Neuronal stem cell (in vitro differentiated cells): ENCODE data around the gene DCUN1D2.

ENCODE experiments used
- DNase-seq: peaks from one replicate; pipeline ENCODE4 v3.0.0-alpha.2; 2013; ENCODE audit warnings: low spot score
- H2AFZ ChIP-seq: one replicate; pipeline ENCODE4 v1.6.1; 2013; ENCODE audit warnings: mild to moderate bottlenecking, low read length, inconsistent platforms
- H2AK5ac ChIP-seq: 2 replicates; pipeline ENCODE4 v1.6.1; 2013; ENCODE audit warnings: low read depth, mild to moderate bottlenecking, inconsistent platforms, low read length, moderate library complexity, mixed read lengths
- H2BK120ac ChIP-seq: 2 replicates; pipeline ENCODE4 v1.6.1; 2013; ENCODE audit warnings: low read depth, mild to moderate bottlenecking, inconsistent platforms, low read length, moderate library complexity, mixed read lengths
- H2BK12ac ChIP-seq: one replicate; pipeline ENCODE4 v1.6.1; 2013; ENCODE audit warnings: low read length, inconsistent platforms
- H2BK15ac ChIP-seq: 2 replicates; pipeline ENCODE4 v1.6.1; 2013; ENCODE audit warnings: mild to moderate bottlenecking, low read length, inconsistent platforms, mixed read lengths
- H2BK5ac ChIP-seq: one replicate; pipeline ENCODE4 v1.6.1; 2013; ENCODE audit warnings: inconsistent platforms, mild to moderate bottlenecking, low read length, moderate library complexity
- H3K14ac ChIP-seq: one replicate; pipeline ENCODE4 v1.6.1; 2013; ENCODE audit warnings: low read length, inconsistent platforms
- H3K18ac ChIP-seq: 2 replicates; pipeline ENCODE4 v1.6.1; 2013; ENCODE audit warnings: low read length, inconsistent platforms
- H3K23ac ChIP-seq: 2 replicates; pipeline ENCODE4 v1.6.1; 2013; ENCODE audit warnings: low read depth, mild to moderate bottlenecking, mixed read lengths, low read length, inconsistent platforms; ENCODE audit not compliant: poor library complexity
- H3K27ac ChIP-seq: replicated peaks from 3 replicates; pipeline ENCODE4 v1.5.1; 2013; ENCODE audit warnings: low read length, inconsistent platforms
- H3K27me3 ChIP-seq, 3 experiments: 2 replicates each; pipeline ENCODE4 v1.6.1; 2013; ENCODE audit warnings: low read length in 3 of 3, mild to moderate bottlenecking in 2 of 3, inconsistent platforms in 1 of 3, low read depth in 1 of 3, mixed read lengths in 1 of 3, moderate library complexity in 1 of 3; ENCODE audit not compliant: control insufficient read depth in 3 of 3, insufficient read depth in 3 of 3
- H3K36me3 ChIP-seq, 2 donors: replicated peaks in 1 of 2; 2 replicates each; pipeline ENCODE4 v1.6.1; 2013; ENCODE audit warnings: low read length in 2 of 2; ENCODE audit not compliant: control insufficient read depth in 2 of 2, insufficient read depth in 2 of 2
- H3K4ac ChIP-seq: 2 replicates; pipeline ENCODE4 v1.6.1; 2013; ENCODE audit warnings: inconsistent platforms, mild to moderate bottlenecking, low read length, moderate library complexity
- H3K4me1 ChIP-seq, 2 donors: 1 replicate in 1 of 2; 2 replicates in 1 of 2; pipeline ENCODE4 v1.6.1; 2013; ENCODE audit warnings: low read length in 2 of 2, low read depth in 1 of 2; ENCODE audit not compliant: control insufficient read depth in 2 of 2, insufficient read depth in 1 of 2
- H3K4me2 ChIP-seq: one replicate; pipeline ENCODE4 v1.6.1; 2013; ENCODE audit warnings: mild to moderate bottlenecking, low read length, inconsistent platforms; ENCODE audit not compliant: insufficient read depth, poor library complexity, severe bottlenecking
- H3K4me3 ChIP-seq, 2 donors: 2 replicates each; pipeline ENCODE4 v1.5.1; 2013; ENCODE audit warnings: low read length in 2 of 2, mild to moderate bottlenecking in 2 of 2, inconsistent platforms in 1 of 2, moderate library complexity in 1 of 2
- H3K79me1 ChIP-seq: one replicate; pipeline ENCODE4 v1.6.1; 2013; ENCODE audit warnings: low read depth, mild to moderate bottlenecking, inconsistent platforms, low read length, moderate library complexity
- H3K9ac ChIP-seq: one replicate; pipeline ENCODE4 v1.6.1; 2013; ENCODE audit warnings: mild to moderate bottlenecking, low read depth, low read length, inconsistent platforms; ENCODE audit not compliant: poor library complexity
- H3K9me3 ChIP-seq, 2 donors: replicated peaks in 1 of 2; 2 replicates each; pipeline versions ENCODE3 to v1.6.1; 2013; ENCODE audit warnings: low read length in 2 of 2, mild to moderate bottlenecking in 2 of 2, inconsistent platforms in 1 of 2, low read depth in 1 of 2, mixed read lengths in 1 of 2, moderate library complexity in 1 of 2; ENCODE audit not compliant: control insufficient read depth in 2 of 2, insufficient read depth in 1 of 2
- H4K8ac ChIP-seq: one replicate; pipeline ENCODE4 v1.6.1; 2013; ENCODE audit warnings: low read depth, mild to moderate bottlenecking, inconsistent platforms, low read length, moderate library complexity
- H4K91ac ChIP-seq: one replicate; pipeline ENCODE4 v1.6.1; 2013; ENCODE audit warnings: low read length, low read depth, mild to moderate bottlenecking, inconsistent platforms; ENCODE audit not compliant: poor library complexity
- WGBS, 2 donors: extraction: QIAGEN DNeasy Blood & Tissue Kit; methylation state at CpG; one replicate each; pipeline ENCODE4 v1.1.7; 2013; ENCODE audit warnings: missing lambda C conversion rate in 2 of 2, mixed read lengths in 1 of 2; ENCODE audit not compliant: insufficient read length in 2 of 2, insufficient replicate concordance in 1 of 2; ENCODE audit errors: extremely low coverage in 2 of 2; 5-methylcytosine and 5-hydroxymethylcytosine counted together

Gene DCUN1D2

GRCh38 chr13:113456116-113456702, 34.3 kb downstream of the DCUN1D2 start:
- Histone ChIP-seq H3K9ac (peak overlapping the region; percentile 53), H2BK15ac (no peak overlapping the region), H3K27me3 (no peaks in the 10 kb centered on the region), H3K36me3 (peaks cover 42 to 90% of the 10 kb centered on the region in 2 donors), H3K4me3 (peak overlapping the region in 1 of 2 donors; percentile 4), H4K8ac (no peak overlapping the region), H3K14ac (no peak overlapping the region), H3K79me1 (no peaks in the 10 kb centered on the region), H3K18ac (no peak overlapping the region), H3K27ac (no peak overlapping the region), H3K23ac (no peak overlapping the region), H2BK5ac (no peak overlapping the region), H2AFZ (no peak overlapping the region), H3K9me3 (peaks cover 0 to 2% of the 10 kb centered on the region in 2 donors), H4K91ac (no peak overlapping the region), H3K4me2 (no peak overlapping the region), H3K4me1 (peaks cover 6 to 7% of the 10 kb centered on the region in 2 donors), H2BK12ac (no peak overlapping the region), H2AK5ac (no peak overlapping the region), H3K4ac (no peak overlapping the region), H2BK120ac (no peak overlapping the region)
- no CpG with 5 or more reads among the region's 16 CpGs for WGBS, 2 donors
- DNase-seq = no peak

- H3K27ac ChIP-seq = no peak overlapping the region
These were observed 35.1 kb downstream of the DCUN1D2 start for GRCh38 chr13:113455384-113455783.

GRCh38 chr13:113454936-113455335, 35.6 kb downstream of the DCUN1D2 start:
- no peak overlapping the region for H2AFZ ChIP-seq
- H3K4me3 ChIP-seq = no peak overlapping the region
- no CpG with 5 or more reads among the region's 13 CpGs for WGBS, 2 donors
- no peaks in the 10 kb centered on the region for H3K27me3 ChIP-seq
- H4K8ac ChIP-seq = no peak overlapping the region
- H3K9ac ChIP-seq = no peak overlapping the region
- H3K27ac ChIP-seq = no peak overlapping the region
- no peak overlapping the region for H4K91ac ChIP-seq
- H3K18ac ChIP-seq = no peak overlapping the region
- no peak overlapping the region for H2BK12ac ChIP-seq
- peaks cover 0 to 2% of the 10 kb centered on the region in 2 donors for H3K9me3 ChIP-seq
- H3K14ac ChIP-seq = no peak overlapping the region
- H2AK5ac ChIP-seq = no peak overlapping the region
- no peak for DNase-seq
- peaks cover 34 to 77% of the 10 kb centered on the region in 2 donors for H3K36me3 ChIP-seq
- H2BK15ac ChIP-seq = no peak overlapping the region
- H3K79me1 ChIP-seq = no peaks in the 10 kb centered on the region
- H3K4me1 ChIP-seq = peaks cover 6 to 7% of the 10 kb centered on the region in 2 donors
- H3K4me2 ChIP-seq = no peak overlapping the region
- H3K4ac ChIP-seq = no peak overlapping the region
- H3K23ac ChIP-seq = no peak overlapping the region
- H2BK5ac ChIP-seq = no peak overlapping the region
- no peak overlapping the region for H2BK120ac ChIP-seq

More at GRCh38 chr13:113455384-113455783, 35.1 kb downstream of the DCUN1D2 start:
- no peak overlapping the region for H3K4me3 ChIP-seq
- no peak overlapping the region for H3K23ac ChIP-seq
- no peak overlapping the region for H3K9ac ChIP-seq
- peaks cover 38 to 82% of the 10 kb centered on the region in 2 donors for H3K36me3 ChIP-seq
- H3K4me1 ChIP-seq = peaks cover 6 to 7% of the 10 kb centered on the region in 2 donors
- no peak overlapping the region for H2BK15ac ChIP-seq
- no peak overlapping the region for H4K91ac ChIP-seq
- no peak overlapping the region for H2BK120ac ChIP-seq
- no peak overlapping the region for H2AK5ac ChIP-seq
- no peak overlapping the region for H3K18ac ChIP-seq
- H3K14ac ChIP-seq = no peak overlapping the region
- no peak overlapping the region for H3K4ac ChIP-seq
- no peaks in the 10 kb centered on the region for H3K27me3 ChIP-seq
- no peak overlapping the region for H2BK12ac ChIP-seq
- no peaks in the 10 kb centered on the region for H3K79me1 ChIP-seq
- H2AFZ ChIP-seq = no peak overlapping the region
- no peak overlapping the region for H4K8ac ChIP-seq
- no CpG with 5 or more reads among the region's 18 CpGs for WGBS, 2 donors
- no peak for DNase-seq
- no peak overlapping the region for H2BK5ac ChIP-seq
- H3K9me3 ChIP-seq = peaks cover 0 to 2% of the 10 kb centered on the region in 2 donors
- no peak overlapping the region for H3K4me2 ChIP-seq

GRCh38 chr13:113452942-113453901, 37.3 kb downstream of the DCUN1D2 start, which contains the start of gene ADPRHL1:
TSS of gene ADPRHL1 (minus strand) at chr13:113453488. CDS start at chr13:113453437, 51 bp downstream.
- Histone ChIP-seq H2BK5ac (no peak within 1 kb of the TSS), H4K8ac (no peak within 1 kb of the TSS), H3K4me2 (no peak within 1 kb of the TSS), H3K4me3 (no peak within 1 kb of the TSS), H3K14ac (no peak within 1 kb of the TSS), H3K9ac (peak within 1 kb of the TSS; percentile 65), H2BK120ac (no peak within 1 kb of the TSS), H2AFZ (no peak within 1 kb of the TSS), H3K23ac (peak within 1 kb of the TSS; percentile 92), H3K4me1 (peaks cover 6 to 7% of the 10 kb centered on the region in 2 donors), H3K18ac (peak within 1 kb of the TSS; percentile 61), H3K36me3 (peaks cover 25 to 60% of the 10 kb centered on the region in 2 donors), H2AK5ac (no peak within 1 kb of the TSS), H3K9me3 (peaks cover 0 to 2% of the 10 kb centered on the region in 2 donors), H3K27ac (no peak within 1 kb of the TSS), H3K79me1 (no peaks in the 10 kb centered on the region), H3K27me3 (no peaks in the 10 kb centered on the region), H2BK12ac (no peak within 1 kb of the TSS), H2BK15ac (no peak within 1 kb of the TSS), H3K4ac (no peak within 1 kb of the TSS), H4K91ac (peak within 1 kb of the TSS; percentile 99)
- DNase-seq = peak; percentile 15
- no CpG with 5 or more reads among the region's 45 CpGs for WGBS, 2 donors
